ENCODE data around the gene PRB4.
"Not testable (repeated sequence)": the region's sequence is repeated elsewhere in the genome, so short reads cannot be mapped to it uniquely, and the experiment has no call there.

PRB4 gene

GRCh38 chr12:11310336-11310735 is at the start of gene PRB4:
PRB4 (minus strand) TSS chr12:11310436; CDS start chr12:11310398, 38 bp downstream.
- no peak for DNase-seq (ENCODE audit: low read depth)

- DNase-seq (ENCODE audit: low read depth): not testable (repeated sequence)
These were observed 41.5 kb upstream of the PRB4 start for GRCh38 chr12:11351736-11352135.

GRCh38 chr12:11348439-11348838 is 38.2 kb upstream of the PRB4 start:
- no peak for DNase-seq (ENCODE audit: low read depth)

GRCh38 chr12:11347810-11348209 is 37.6 kb upstream of the PRB4 start:
- DNase-seq (ENCODE audit: low read depth): no peak

- no peak for DNase-seq (ENCODE audit: low read depth)
These were observed 34.3 kb upstream of the PRB4 start for GRCh38 chr12:11344500-11344899.

GRCh38 chr12:11324426-11324825 is 14.2 kb upstream of the PRB4 start:
- DNase-seq (ENCODE audit: low read depth): no peak

- peak; percentile 7 for DNase-seq (ENCODE audit: low read depth)
These were observed 11.7 kb upstream of the PRB4 start for GRCh38 chr12:11321980-11322379.

GRCh38 chr12:11307143-11307542 is 3.1 kb downstream of the PRB4 start:
- DNase-seq (ENCODE audit: low read depth): no peak

- no peak for DNase-seq (ENCODE audit: low read depth)
These were observed 36.8 kb downstream of the PRB4 start for GRCh38 chr12:11273449-11273848.

- no peak for DNase-seq (ENCODE audit: low read depth)
These were observed 40.6 kb downstream of the PRB4 start, which contains the start of gene PRB3 for GRCh38 chr12:11269607-11270006. PRB3 (minus strand) TSS chr12:11269707; CDS start chr12:11269669, 38 bp downstream.

GRCh38 chr12:11264501-11264900 is 45.7 kb downstream of the PRB4 start:
- DNase-seq (ENCODE audit: low read depth): no peak
